ENCODE results near the gene FABP2.
"Not testable (repeated sequence)": the region's sequence is repeated elsewhere in the genome, so short reads cannot be mapped to it uniquely, and the experiment has no call there.

The FABP2 gene

DNA sequence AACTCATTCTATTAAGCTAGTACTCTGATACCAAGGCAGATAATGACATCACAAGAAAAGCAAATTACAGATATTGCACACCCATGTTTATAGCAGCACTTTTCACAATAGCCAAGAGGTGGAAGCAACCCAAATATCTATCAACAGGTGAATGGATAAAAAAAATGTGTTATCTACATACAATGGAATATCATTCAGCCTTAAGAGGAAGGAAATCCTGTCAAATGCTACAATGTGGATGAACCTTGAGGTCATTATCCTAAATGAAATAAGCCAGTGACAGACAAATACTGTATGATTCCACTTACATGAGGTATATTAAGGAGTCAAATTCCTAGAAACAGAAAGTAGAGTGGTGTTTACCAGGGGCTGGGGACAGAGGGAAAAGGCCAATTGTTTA lies 14.3 kb downstream of the FABP2 start:
- no peak for DNase-seq

GRCh38 chr4:119304431-119304830 lies 17.5 kb downstream of the FABP2 start:
- DNase-seq, result no peak

DNA sequence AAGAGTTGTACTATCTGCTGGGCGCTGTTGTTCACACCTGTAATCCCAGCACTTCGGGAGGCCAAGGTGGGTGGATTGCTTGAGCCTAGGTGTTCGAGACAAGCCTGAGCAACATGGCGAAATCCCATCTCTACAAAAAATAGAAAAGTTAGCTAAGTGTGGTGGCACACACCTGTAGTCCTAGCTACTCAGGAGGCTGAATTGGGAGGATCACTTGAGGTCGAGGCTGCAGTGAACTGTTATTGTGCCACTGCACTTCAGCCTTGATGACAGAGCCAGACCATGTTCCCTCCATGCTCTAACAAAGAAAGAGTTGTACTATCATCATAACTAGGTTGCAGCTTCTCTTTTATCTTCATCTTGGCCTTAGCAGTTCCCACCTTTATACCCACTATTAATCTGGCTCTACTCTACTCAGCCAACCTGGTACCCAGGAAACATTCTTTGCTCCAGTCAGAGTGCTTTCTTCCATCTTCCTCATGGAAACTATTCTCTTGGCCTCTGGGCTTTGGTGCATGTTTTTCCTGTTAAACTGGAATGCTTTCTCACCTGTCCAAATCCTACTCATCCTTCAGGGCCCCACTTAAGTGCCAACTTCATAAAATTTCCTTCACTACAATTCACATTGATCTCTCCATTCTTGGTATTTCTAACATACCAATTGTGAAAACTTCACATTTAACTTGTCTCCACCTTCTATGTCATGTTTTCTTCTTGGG lies 18.2 kb downstream of the FABP2 start:
- no peak for DNase-seq

GRCh38 chr4:119302073-119302832 lies 19.7 kb downstream of the FABP2 start:
- no peak for DNase-seq

DNA sequence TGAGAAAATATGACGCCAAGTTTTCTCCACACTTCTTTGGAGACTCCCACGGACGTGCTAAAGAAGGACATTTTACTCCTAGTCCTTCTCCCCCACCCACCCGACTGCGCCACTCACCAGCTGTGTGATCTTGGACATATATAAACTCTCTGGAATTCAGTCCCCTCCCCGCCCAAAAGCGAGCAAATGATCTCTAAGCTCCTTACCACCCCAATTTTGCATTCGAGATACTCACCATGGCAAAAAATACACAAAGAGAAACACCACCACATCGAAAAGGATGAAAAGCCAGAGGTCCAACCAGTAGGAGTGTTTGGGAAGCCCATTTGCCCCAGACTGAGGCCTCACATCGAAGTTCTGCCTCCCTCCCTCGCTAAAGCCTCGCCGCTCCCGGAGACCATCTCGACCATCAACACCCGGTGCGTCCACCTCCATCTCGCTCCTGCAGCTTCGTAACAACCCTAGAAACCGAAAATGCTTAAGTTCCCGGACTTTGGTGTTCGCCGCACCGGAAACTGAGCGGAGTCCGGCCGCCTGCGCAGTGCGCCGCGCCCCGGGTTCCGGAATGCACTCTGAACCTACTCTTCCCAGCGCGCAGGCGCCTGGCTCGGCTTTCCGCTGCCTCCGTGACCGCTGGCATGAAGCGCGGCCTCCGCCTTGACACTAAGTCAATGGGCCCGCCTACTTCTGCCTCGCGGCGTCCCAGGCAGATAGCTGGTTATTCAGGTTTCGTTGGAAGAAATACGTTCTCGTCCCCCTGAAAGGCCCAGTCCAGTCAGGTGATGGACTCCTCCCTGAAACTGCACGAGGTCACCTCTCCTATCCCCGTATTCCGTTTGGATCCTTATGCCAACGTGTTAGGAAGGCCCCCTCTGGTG lies 21.6 kb downstream of the FABP2 start:
- DNase-seq, result no peak

DNA sequence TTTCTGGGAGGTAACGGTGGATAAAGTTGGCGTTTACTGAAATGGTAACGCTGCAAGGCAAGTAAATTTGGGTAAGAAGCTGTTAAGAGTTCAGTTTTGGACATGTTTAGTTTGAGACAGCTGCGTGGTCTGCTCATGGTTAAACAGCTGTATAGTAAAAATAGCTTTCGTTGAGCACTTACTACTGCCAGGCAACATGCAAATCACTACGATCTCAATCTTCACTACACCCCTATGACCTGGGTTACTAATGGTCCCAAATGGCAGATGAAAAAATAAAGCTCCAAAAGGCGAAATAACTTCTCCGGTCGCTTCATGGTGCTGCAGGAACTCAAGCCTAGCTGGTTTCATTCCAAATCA lies 22.2 kb downstream of the FABP2 start:
- DNase-seq, result no peak

- no peak for DNase-seq
Measured at GRCh38 chr4:119299260-119299671, 22.7 kb downstream of the FABP2 start.

DNA sequence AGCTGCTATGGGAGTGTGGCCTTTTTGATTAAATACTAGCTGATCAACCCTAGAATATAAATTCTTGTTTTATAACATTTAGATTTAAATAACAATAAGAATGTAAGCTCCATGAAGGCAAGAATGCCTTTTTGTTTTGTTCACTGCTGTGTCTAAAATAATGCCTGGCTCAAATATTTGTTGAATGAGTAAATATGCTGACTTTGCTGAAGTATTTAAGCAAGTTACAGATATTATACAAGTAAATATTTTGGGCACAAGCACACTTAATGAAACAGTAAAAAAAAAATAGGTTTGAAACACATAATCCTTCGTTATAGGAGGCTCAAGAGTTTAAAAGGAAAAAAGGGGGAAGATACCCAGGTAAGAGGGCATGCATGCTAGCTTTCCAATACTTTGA lies 24.1 kb downstream of the FABP2 start:
- no peak for DNase-seq

GRCh38 chr4:119296356-119296755 lies 25.6 kb downstream of the FABP2 start:
- DNase-seq, result no peak

GRCh38 chr4:119290598-119290997 lies 31.3 kb downstream of the FABP2 start:
- DNase-seq, result no peak

DNA sequence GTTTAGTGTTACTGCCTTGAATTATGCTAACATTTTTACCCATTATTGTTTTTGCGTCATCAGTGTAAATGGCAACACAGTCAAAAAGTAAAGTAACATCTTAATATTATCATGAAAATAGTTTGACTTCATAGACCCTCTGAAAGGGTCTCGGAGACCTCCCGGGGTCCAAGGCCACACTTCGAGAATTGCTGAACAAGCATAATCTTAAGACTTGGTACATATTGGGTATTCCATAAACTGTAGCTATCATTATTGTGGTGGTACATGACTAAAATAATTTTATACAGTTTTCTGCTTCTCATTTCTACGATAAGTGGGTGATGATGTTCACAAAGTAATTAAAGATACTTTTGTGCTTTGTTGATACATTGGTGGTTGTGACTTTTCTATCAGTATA lies 32.6 kb downstream of the FABP2 start:
- DNase-seq, result no peak

DNA sequence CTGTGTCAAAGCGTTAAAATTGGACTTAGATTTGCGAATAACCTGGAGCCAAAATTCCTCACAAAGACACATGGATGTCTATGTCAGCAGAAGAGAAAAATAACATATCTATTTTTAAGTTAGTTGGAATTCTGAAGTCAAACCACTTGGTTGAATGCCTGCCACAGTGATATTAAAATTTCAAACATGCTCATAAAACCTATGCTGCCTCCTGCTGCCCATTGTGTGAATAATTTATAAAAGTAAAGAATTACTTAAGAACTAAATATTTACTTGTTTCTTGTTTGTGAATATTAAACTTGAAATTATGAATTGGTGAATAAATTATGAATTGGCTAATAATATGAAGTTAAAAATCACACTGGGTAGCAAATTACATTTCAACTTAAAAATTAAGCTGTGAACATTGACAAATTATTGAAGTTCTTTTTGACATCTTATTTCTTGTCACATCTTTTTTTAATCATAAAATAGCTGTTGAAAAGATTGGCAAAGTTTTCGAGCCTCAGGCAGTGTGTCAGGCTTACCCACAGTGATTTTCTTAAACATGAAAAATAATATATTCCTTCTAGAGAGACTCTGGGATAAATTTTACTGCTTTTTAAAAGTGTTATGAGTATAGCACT lies 35.4 kb downstream of the FABP2 start:
- no peak for DNase-seq

DNA sequence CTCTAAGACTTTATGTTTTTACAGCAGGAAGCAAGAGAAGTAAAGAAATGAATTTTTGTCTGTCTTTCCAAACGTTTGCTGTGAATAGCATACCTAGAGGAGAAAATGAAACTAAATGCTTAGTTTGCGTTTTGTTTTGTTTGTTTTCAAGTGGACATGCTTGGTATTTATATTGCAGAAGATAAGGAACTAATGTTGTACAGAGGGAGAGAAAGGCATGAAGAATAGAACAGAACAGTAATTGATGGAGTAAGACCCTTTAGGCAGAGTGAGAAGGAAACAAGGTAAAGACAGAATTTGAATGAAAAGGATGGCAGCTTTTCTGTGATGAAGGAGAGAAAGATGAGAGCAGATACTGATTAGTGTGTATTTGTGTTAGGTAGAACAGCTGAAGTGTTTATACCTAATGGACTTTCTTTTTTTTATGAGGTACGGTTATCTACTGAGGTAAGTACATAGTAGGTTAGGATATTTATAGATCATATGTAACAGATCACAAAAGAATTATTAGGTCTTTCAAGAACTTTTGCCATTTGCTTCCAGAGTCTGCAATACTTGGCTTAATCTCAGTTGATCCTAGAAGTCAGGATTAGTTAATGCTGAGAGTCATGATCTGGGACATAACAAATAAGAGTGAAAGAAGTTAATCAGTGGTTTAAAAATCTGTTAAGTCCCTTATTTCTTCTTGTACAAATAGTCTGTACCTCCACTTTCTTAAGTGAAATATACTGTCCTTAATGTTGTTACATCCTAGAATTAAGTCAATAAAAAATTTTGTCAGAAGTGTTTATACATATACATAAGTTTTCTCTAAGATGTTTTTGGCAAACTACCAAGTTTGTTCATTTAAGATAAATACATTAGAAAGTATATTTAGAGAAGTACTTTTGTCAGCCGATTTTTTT lies 36.8 kb downstream of the FABP2 start:
- no peak for DNase-seq

- DNase-seq, result no peak
Measured at GRCh38 chr4:119281393-119281792, 40.5 kb downstream of the FABP2 start.

- DNase-seq, result not testable (repeated sequence)
Measured at GRCh38 chr4:119279945-119280344, 42.0 kb downstream of the FABP2 start.

- DNase-seq, result not testable (repeated sequence)
Measured at GRCh38 chr4:119279541-119279940, 42.4 kb downstream of the FABP2 start.

DNA sequence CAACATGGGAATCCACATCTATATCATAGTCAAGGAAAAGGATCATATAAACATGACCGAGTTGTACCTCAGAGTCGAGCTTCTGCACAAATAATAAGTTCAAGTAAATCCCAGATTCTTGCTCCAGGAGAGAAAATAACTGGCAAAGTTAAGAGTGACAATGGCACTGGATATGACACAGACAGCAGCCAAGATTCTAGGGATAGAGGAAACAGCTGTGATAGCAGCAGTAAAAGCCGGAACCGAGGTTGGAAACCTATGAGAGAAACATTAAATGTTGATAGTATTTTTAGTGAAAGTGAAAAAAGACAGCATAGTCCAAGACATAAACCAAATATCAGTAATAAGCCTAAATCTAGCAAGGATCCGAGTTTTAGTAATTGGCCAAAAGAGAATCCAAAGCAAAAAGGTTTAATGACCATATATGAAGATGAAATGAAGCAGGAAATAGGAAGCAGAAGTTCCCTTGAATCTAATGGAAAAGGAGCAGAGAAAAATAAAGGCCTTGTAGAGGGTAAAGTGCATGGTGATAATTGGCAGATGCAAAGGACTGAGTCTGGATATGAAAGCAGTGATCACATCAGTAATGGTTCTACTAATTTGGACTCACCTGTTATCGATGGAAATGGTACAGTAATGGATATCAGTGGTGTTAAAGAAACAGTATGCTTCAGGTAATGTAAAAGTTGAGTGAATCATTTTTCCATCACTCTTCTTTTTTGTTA lies 50.4 kb downstream of the FABP2 start:
- no peak for DNase-seq

- no peak for DNase-seq
Measured at GRCh38 chr4:119268466-119268865, 53.5 kb downstream of the FABP2 start.
